CD4-positive, alpha-beta T cell (primary cell): ENCODE measurements around the gene CACNA2D3. TPM values are rescaled to one million over a fixed set of nuclear protein-coding genes. Genes with fewer than 3 reads are reported as not detected.

Experiments
- ATAC-seq: fragments of 200-7000 bp; cut with Tn5 transposase; one replicate; pipeline ENCODE4 v1.10.0; 2022; ENCODE audit warnings: mild to moderate bottlenecking; ENCODE audit not compliant: poor library complexity
- CTCF ChIA-PET: fragments of 350-600 bp; sonication (Branson Sonifier 250); formaldehyde crosslinking; loops from one replicate; lab custom pipeline; 2021; ENCODE audit warnings: antibody characterized with exemption, inconsistent platforms; lab: Charles Lee
- POLR2A ChIA-PET: fragments of 350-600 bp; sonication (Branson Sonifier 250); formaldehyde crosslinking; loops from one replicate; lab custom pipeline; 2021; ENCODE audit warnings: antibody characterized with exemption, inconsistent platforms; lab: Charles Lee
- DNase-seq, 14 experiments: peaks; one replicate each; pipeline ENCODE4 v3.0.0-alpha.2; 2013 to 2020; ENCODE audit warnings: mixed read lengths in 2 of 14
- H3K27ac ChIP-seq, 2 donors: one replicate each; pipeline versions ENCODE4 v1.5.1 to v1.7.0; 2013; ENCODE audit warnings: low read length in 2 of 2, low read depth in 1 of 2, mild to moderate bottlenecking in 1 of 2
- H3K27me3 ChIP-seq, 2 experiments: 1 replicate in 1 of 2; 2 replicates in 1 of 2; pipeline versions ENCODE4 v1.6.1 to v1.7.0; 2013; ENCODE audit warnings: low read length in 2 of 2, control low read depth in 1 of 2, mild to moderate bottlenecking in 1 of 2, moderate library complexity in 1 of 2; ENCODE audit not compliant: insufficient read depth in 2 of 2, control insufficient read depth in 1 of 2
- H3K36me3 ChIP-seq: one replicate; pipeline ENCODE4 v1.6.1; 2013; ENCODE audit warnings: low read length, control low read depth; ENCODE audit not compliant: insufficient read depth
- H3K4me1 ChIP-seq: one replicate; pipeline ENCODE4 v1.6.1; 2013; ENCODE audit warnings: low read length, control low read depth; ENCODE audit not compliant: insufficient read depth
- H3K4me3 ChIP-seq: one replicate; pipeline ENCODE4 v1.5.1; 2013; ENCODE audit warnings: mild to moderate bottlenecking, low read length, moderate library complexity
- H3K9me3 ChIP-seq, 2 experiments: 1 replicate in 1 of 2; 2 replicates in 1 of 2; pipeline versions ENCODE4 v1.6.1 to v1.7.0; 2013; ENCODE audit warnings: low read length in 2 of 2, mild to moderate bottlenecking in 2 of 2, control low read depth in 1 of 2, moderate library complexity in 1 of 2; ENCODE audit not compliant: control insufficient read depth in 1 of 2, insufficient read depth in 1 of 2
- H3K27ac Mint-ChIP-seq: one replicate; pipeline ENCODE4 v1.8.0; 2020; ENCODE audit warnings: mixed read lengths
- H3K27me3 Mint-ChIP-seq: one replicate; pipeline ENCODE4 v1.8.0; 2021; ENCODE audit warnings: mixed read lengths
- H3K36me3 Mint-ChIP-seq: one replicate; pipeline ENCODE4 v1.8.0; 2021; ENCODE audit warnings: low read depth, mixed read lengths
- H3K4me1 Mint-ChIP-seq: one replicate; pipeline ENCODE4 v1.8.0; 2021; ENCODE audit warnings: low read depth, mixed read lengths
- H3K4me3 Mint-ChIP-seq: one replicate; pipeline ENCODE4 v1.8.0; 2020; ENCODE audit warnings: mild to moderate bottlenecking, mixed read lengths
- H3K9me3 Mint-ChIP-seq: one replicate; pipeline ENCODE4 v1.8.0; 2020; ENCODE audit warnings: mixed read lengths
- intact Hi-C, 2 experiments: fragments of 100-400 bp; cut with DNase I in 1 of 2; cut with micrococcal nuclease in 1 of 2; formaldehyde crosslinking; loops; one replicate each; pipeline versions ENCODE4 v1.15.1 to v1.9.0; 2023 to 2025; cut with DNase I, micrococcal nuclease
- total RNA-seq, 174 experiments: library from RNA in 2 of 174; stranded (reverse) in 2 of 174; gene quantifications; one replicate each; pipeline ENCODE4 v1.2.3 and lab custom pipeline; 2021 to 2026
- TF ChIP-seq, protein P1 (sequence below): fragments of 200-600 bp; IDR thresholded peaks from one replicate; pipeline ENCODE4 v1.8.0; 2022; ENCODE audit warnings: antibody characterized with exemption, mild to moderate bottlenecking

CACNA2D3 gene
- total RNA-seq, 2 experiments from 2014 or later, result 0.08 TPM; not detected in 1

- Histone ChIP-seq H3K4me1 (no peaks in the 10 kb centered on the region), H3K4me3 (no peak overlapping the region), H3K27me3 (no peaks in the 10 kb centered on the region), H3K36me3 (no peaks in the 10 kb centered on the region), H3K27ac (no peak overlapping the region), H3K9me3 (no peaks in the 10 kb centered on the region)
- Mint-ChIP-seq H3K4me3 (no peak overlapping the region), H3K9me3 (no peaks in the 10 kb centered on the region), H3K27me3 (no peaks in the 10 kb centered on the region), H3K4me1 (no peaks in the 10 kb centered on the region), H3K27ac (no peak overlapping the region), H3K36me3 (no peaks in the 10 kb centered on the region)
- TF ChIP-seq, protein P1, sequence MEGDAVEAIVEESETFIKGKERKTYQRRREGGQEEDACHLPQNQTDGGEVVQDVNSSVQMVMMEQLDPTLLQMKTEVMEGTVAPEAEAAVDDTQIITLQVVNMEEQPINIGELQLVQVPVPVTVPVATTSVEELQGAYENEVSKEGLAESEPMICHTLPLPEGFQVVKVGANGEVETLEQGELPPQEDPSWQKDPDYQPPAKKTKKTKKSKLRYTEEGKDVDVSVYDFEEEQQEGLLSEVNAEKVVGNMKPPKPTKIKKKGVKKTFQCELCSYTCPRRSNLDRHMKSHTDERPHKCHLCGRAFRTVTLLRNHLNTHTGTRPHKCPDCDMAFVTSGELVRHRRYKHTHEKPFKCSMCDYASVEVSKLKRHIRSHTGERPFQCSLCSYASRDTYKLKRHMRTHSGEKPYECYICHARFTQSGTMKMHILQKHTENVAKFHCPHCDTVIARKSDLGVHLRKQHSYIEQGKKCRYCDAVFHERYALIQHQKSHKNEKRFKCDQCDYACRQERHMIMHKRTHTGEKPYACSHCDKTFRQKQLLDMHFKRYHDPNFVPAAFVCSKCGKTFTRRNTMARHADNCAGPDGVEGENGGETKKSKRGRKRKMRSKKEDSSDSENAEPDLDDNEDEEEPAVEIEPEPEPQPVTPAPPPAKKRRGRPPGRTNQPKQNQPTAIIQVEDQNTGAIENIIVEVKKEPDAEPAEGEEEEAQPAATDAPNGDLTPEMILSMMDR, result no peak
- ATAC-seq (no peak), DNase-seq (no peak)
- intact Hi-C loops, result no loop called here
- POLR2A ChIA-PET, result no interaction called here
- CTCF ChIA-PET, result no interaction called here
Measured at GRCh38 chr3:54376939-54377578, 254.7 kb downstream of the CACNA2D3 start.

- no peaks in the 10 kb centered on the region for H3K4me1 ChIP-seq
- H3K9me3 ChIP-seq, result no peaks in the 10 kb centered on the region
- H3K27me3 ChIP-seq, result no peaks in the 10 kb centered on the region
- no peaks in the 10 kb centered on the region for H3K36me3 ChIP-seq
- DNase-seq (no peak), ATAC-seq (no peak)
- TF ChIP-seq, protein P1, result no peak
- Mint-ChIP-seq H3K4me3 (no peak overlapping the region), H3K27me3 (no peaks in the 10 kb centered on the region), H3K27ac (no peak overlapping the region), H3K36me3 (no peaks in the 10 kb centered on the region), H3K4me1 (no peaks in the 10 kb centered on the region), H3K9me3 (no peaks in the 10 kb centered on the region)
- ChIA-PET CTCF (no interaction called here), POLR2A (no interaction called here)
- no peak overlapping the region for H3K4me3 ChIP-seq
- H3K27ac ChIP-seq, result no peak overlapping the region
- intact Hi-C loops, result no loop called here
Measured at GRCh38 chr3:54378184-54378583, 255.8 kb downstream of the CACNA2D3 start.

DNA sequence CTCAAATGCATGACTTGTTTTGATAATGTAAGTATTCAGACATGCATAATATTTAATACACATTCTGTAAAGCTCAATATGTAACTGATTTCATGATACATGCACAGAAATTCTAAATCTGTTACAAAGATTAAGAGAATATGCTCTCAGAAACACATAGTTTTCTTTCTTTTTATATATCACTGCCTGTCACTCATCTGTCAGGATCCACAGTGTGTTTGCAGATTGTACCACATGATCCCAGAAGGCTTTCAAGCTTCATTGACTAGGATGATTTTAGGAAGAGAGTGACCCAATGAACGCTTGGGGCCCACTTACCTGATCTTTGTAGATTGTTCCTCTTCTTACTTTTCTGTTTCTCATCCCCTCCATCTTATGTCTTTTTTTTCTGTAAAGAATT lies 261.9 kb downstream of the CACNA2D3 start:
- intact Hi-C loops, result no loop called here
- POLR2A ChIA-PET, result no interaction called here
- no peaks in the 10 kb centered on the region for H3K36me3 Mint-ChIP-seq
- CTCF ChIA-PET, result no interaction called here
- ATAC-seq (no peak), DNase-seq (no peak)
- no peaks in the 10 kb centered on the region for H3K4me1 Mint-ChIP-seq
- Histone ChIP-seq H3K27me3 (no peaks in the 10 kb centered on the region), H3K36me3 (no peaks in the 10 kb centered on the region), H3K27ac (no peak overlapping the region), H3K4me3 (no peak overlapping the region), H3K9me3 (no peaks in the 10 kb centered on the region), H3K4me1 (no peaks in the 10 kb centered on the region)
- no peak overlapping the region for H3K27ac Mint-ChIP-seq
- no peak overlapping the region for H3K4me3 Mint-ChIP-seq
- H3K9me3 Mint-ChIP-seq, result no peaks in the 10 kb centered on the region
- peaks cover 11% of the 10 kb centered on the region for H3K27me3 Mint-ChIP-seq
- TF ChIP-seq, protein P1, result no peak
